A549 (cell line): ENCODE data around the gene SIVA1.

Source experiments
- CTCF ChIP-seq: fragments of >200 bp; sonication (Bioruptor Twin); formaldehyde crosslinking; IDR thresholded peaks from 3 replicates; pipeline ENCODE4 v1.5.1; 2016
- MAX ChIP-seq: IDR thresholded peaks from 2 replicates; pipeline ENCODE4 v1.6.1; 2012

- TF ChIP-seq CTCF (no peak), MAX (no peak)
Measured at GRCh38 chr14:104734991-104735779, 17.8 kb upstream of the SIVA1 start.
